ENCODE data around the gene CREB5.

CREB5 gene

GRCh38 chr7:28455486-28455885 lies 43.2 kb downstream of the CREB5 start:
- peaks cover 14% of the 10 kb centered on the region for H3K27me3 ChIP-seq (ENCODE audit: insufficient read depth, low read length, poor library complexity)
- no peaks in the 10 kb centered on the region for H3K79me2 ChIP-seq (ENCODE audit: insufficient read depth, low read length)
- no peak overlapping the region for H3K4me2 ChIP-seq (ENCODE audit: insufficient read depth, low read length)
- no peak for ATAC-seq (ENCODE audit: insufficient read depth, low read depth)
- no peak overlapping the region for H3K9ac ChIP-seq (ENCODE audit: low read depth, low read length)
- H3K9me3 ChIP-seq (ENCODE audit: insufficient read depth, low read length, severe bottlenecking) = no peaks in the 10 kb centered on the region
- H3K4me1 ChIP-seq (ENCODE audit: insufficient read depth, low read length) = no peaks in the 10 kb centered on the region
- no peak overlapping the region for H3K27ac ChIP-seq (ENCODE audit: low read length)
- H3K4me3 ChIP-seq (ENCODE audit: low read depth in 1 of 2, low read length in 2 of 2) = no peak overlapping the region
- H3K36me3 ChIP-seq (ENCODE audit: insufficient read depth, low read length) = no peaks in the 10 kb centered on the region
- no peak for TF ChIP-seq EZH2 (IDR thresholded peaks at IDR 0.05; ENCODE audit: borderline replicate concordance, low read depth, low read length, severe bottlenecking)
- no peak for TF ChIP-seq CTCF (IDR thresholded peaks at IDR 0.05; ENCODE audit: borderline replicate concordance, extremely low read depth, low read length, poor library complexity, severe bottlenecking)
- H4K20me1 ChIP-seq (ENCODE audit: insufficient read depth, low read length) = no peaks in the 10 kb centered on the region
- no peak overlapping the region for H2AFZ ChIP-seq (ENCODE audit: low read depth, low read length)
- DNase-seq = no peak

- ATAC-seq (ENCODE audit: insufficient read depth, low read depth) (no peak), DNase-seq (no peak)
- Histone ChIP-seq H3K9me3 (ENCODE audit: insufficient read depth, low read length, severe bottlenecking) (no peaks in the 10 kb centered on the region), H3K27ac (ENCODE audit: low read length) (no peak overlapping the region), H3K4me1 (ENCODE audit: insufficient read depth, low read length) (no peaks in the 10 kb centered on the region), H3K9ac (ENCODE audit: low read depth, low read length) (no peak overlapping the region), H3K4me3 (ENCODE audit: low read depth in 1 of 2, low read length in 2 of 2) (no peak overlapping the region), H3K4me2 (ENCODE audit: insufficient read depth, low read length) (no peak overlapping the region), H3K27me3 (ENCODE audit: insufficient read depth, low read length, poor library complexity) (peaks cover 10% of the 10 kb centered on the region), H3K79me2 (ENCODE audit: insufficient read depth, low read length) (no peaks in the 10 kb centered on the region), H3K36me3 (ENCODE audit: insufficient read depth, low read length) (no peaks in the 10 kb centered on the region), H4K20me1 (ENCODE audit: insufficient read depth, low read length) (no peaks in the 10 kb centered on the region), H2AFZ (ENCODE audit: low read depth, low read length) (no peak overlapping the region)
- no peak for TF ChIP-seq EZH2 (IDR thresholded peaks at IDR 0.05; ENCODE audit: borderline replicate concordance, low read depth, low read length, severe bottlenecking)
- TF ChIP-seq CTCF (IDR thresholded peaks at IDR 0.05; ENCODE audit: borderline replicate concordance, extremely low read depth, low read length, poor library complexity, severe bottlenecking) = no peak
These were observed 43.7 kb downstream of the CREB5 start for GRCh38 chr7:28456044-28456443.

- Histone ChIP-seq H3K9ac (ENCODE audit: low read depth, low read length) (no peak overlapping the region), H3K27ac (ENCODE audit: low read length) (no peak overlapping the region), H4K20me1 (ENCODE audit: insufficient read depth, low read length) (no peaks in the 10 kb centered on the region), H3K27me3 (ENCODE audit: insufficient read depth, low read length, poor library complexity) (peaks cover 7% of the 10 kb centered on the region), H3K4me1 (ENCODE audit: insufficient read depth, low read length) (no peaks in the 10 kb centered on the region), H3K4me3 (ENCODE audit: low read depth in 1 of 2, low read length in 2 of 2) (no peak overlapping the region), H2AFZ (ENCODE audit: low read depth, low read length) (no peak overlapping the region), H3K36me3 (ENCODE audit: insufficient read depth, low read length) (no peaks in the 10 kb centered on the region), H3K4me2 (ENCODE audit: insufficient read depth, low read length) (no peak overlapping the region), H3K79me2 (ENCODE audit: insufficient read depth, low read length) (no peaks in the 10 kb centered on the region), H3K9me3 (ENCODE audit: insufficient read depth, low read length, severe bottlenecking) (no peaks in the 10 kb centered on the region)
- ATAC-seq (ENCODE audit: insufficient read depth, low read depth) (no peak), DNase-seq (no peak)
- TF ChIP-seq CTCF (IDR thresholded peaks at IDR 0.05; ENCODE audit: borderline replicate concordance, extremely low read depth, low read length, poor library complexity, severe bottlenecking) = no peak
- TF ChIP-seq EZH2 (IDR thresholded peaks at IDR 0.05; ENCODE audit: borderline replicate concordance, low read depth, low read length, severe bottlenecking) = no peak
These were observed 46.4 kb downstream of the CREB5 start for GRCh38 chr7:28458732-28459131.

GRCh38 chr7:28459306-28459705 lies 47.0 kb downstream of the CREB5 start:
- H4K20me1 ChIP-seq (ENCODE audit: insufficient read depth, low read length) = no peaks in the 10 kb centered on the region
- H3K27ac ChIP-seq (ENCODE audit: low read length) = no peak overlapping the region
- no peak overlapping the region for H3K9ac ChIP-seq (ENCODE audit: low read depth, low read length)
- no peak for ATAC-seq (ENCODE audit: insufficient read depth, low read depth)
- H2AFZ ChIP-seq (ENCODE audit: low read depth, low read length) = no peak overlapping the region
- H3K36me3 ChIP-seq (ENCODE audit: insufficient read depth, low read length) = no peaks in the 10 kb centered on the region
- TF ChIP-seq EZH2 (IDR thresholded peaks at IDR 0.05; ENCODE audit: borderline replicate concordance, low read depth, low read length, severe bottlenecking) = no peak
- TF ChIP-seq CTCF (IDR thresholded peaks at IDR 0.05; ENCODE audit: borderline replicate concordance, extremely low read depth, low read length, poor library complexity, severe bottlenecking) = no peak
- no peaks in the 10 kb centered on the region for H3K4me1 ChIP-seq (ENCODE audit: insufficient read depth, low read length)
- H3K27me3 ChIP-seq (ENCODE audit: insufficient read depth, low read length, poor library complexity) = peaks cover 7% of the 10 kb centered on the region
- no peak for DNase-seq
- H3K79me2 ChIP-seq (ENCODE audit: insufficient read depth, low read length) = no peaks in the 10 kb centered on the region
- H3K9me3 ChIP-seq (ENCODE audit: insufficient read depth, low read length, severe bottlenecking) = no peaks in the 10 kb centered on the region
- no peak overlapping the region for H3K4me2 ChIP-seq (ENCODE audit: insufficient read depth, low read length)
- no peak overlapping the region for H3K4me3 ChIP-seq (ENCODE audit: low read depth in 1 of 2, low read length in 2 of 2)

Measured in DND-41 (cell line).